Activated naive CD4-positive, alpha-beta T cell treated with anti-CD3 and anti-CD28 coated beads for 36 hours (primary cell): ENCODE measurements around the gene SMIM10L1. TPM values are rescaled to one million over a fixed set of nuclear protein-coding genes. Genes with fewer than 3 reads are reported as not detected.

Source experiments
- CTCF ChIA-PET: fragments of 350-600 bp; sonication (Branson Sonifier 250); formaldehyde crosslinking; loops from one replicate; lab custom pipeline; 2021; ENCODE audit warnings: antibody characterized with exemption; lab: Charles Lee
- DNase-seq: peaks from one replicate; pipeline ENCODE4 v3.0.0-alpha.2; 2020
- H3K27ac Mint-ChIP-seq: one replicate; pipeline ENCODE4 v1.8.0; 2021; ENCODE audit warnings: mild to moderate bottlenecking, mixed read lengths
- H3K27me3 Mint-ChIP-seq: one replicate; pipeline ENCODE4 v1.8.0; 2021; ENCODE audit warnings: low read depth, mixed read lengths
- H3K36me3 Mint-ChIP-seq: one replicate; pipeline ENCODE4 v1.8.0; 2021; ENCODE audit warnings: low read depth, mixed read lengths
- H3K4me1 Mint-ChIP-seq: one replicate; pipeline ENCODE4 v1.8.0; 2021; ENCODE audit warnings: low read depth, mixed read lengths
- H3K4me3 Mint-ChIP-seq: one replicate; pipeline ENCODE4 v1.8.0; 2021; ENCODE audit warnings: mild to moderate bottlenecking, moderate library complexity, mixed read lengths
- H3K9me3 Mint-ChIP-seq: one replicate; pipeline ENCODE4 v1.8.0; 2021; ENCODE audit warnings: mixed read lengths
- intact Hi-C: fragments of 100-400 bp; cut with micrococcal nuclease; formaldehyde crosslinking; loops from one replicate; pipeline ENCODE4 v1.15.1; 2023
- total RNA-seq, 2 experiments: library from RNA; stranded (reverse); gene quantifications; one replicate each; pipeline ENCODE4 v1.2.3, GENCODE V29; 2021

Gene SMIM10L1
- total RNA-seq, 2 experiments from 2014 or later = 5.0 to 5.6 TPM

DNA sequence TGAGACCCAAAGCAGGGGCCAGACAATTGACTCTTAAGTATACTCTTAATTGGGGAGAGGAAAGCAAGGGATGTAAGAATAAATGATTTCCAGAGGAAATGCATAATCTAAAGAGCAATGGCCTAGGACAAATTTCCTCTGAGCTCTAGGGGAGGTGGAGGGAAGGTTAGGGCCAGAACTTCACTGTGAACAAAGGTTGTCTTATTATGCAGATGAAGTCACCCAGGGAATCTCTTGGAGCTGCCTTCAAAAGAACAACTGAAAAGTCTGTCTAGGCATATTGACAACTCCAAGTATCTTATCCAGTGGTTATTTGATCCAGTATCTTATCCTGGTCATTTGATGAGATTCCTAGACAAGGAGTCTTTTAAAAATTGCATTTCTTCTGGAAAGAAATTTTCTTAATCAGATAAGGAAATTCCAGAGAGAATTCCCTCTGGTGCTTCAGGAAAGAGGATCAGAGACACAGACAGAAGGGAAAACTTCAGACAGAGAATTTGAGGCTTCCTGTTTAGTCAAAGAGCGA lies 16.5 kb upstream of the SMIM10L1 start:
- Mint-ChIP-seq H3K27me3 (no peaks in the 10 kb centered on the region), H3K36me3 (peaks cover 34% of the 10 kb centered on the region)
- intact Hi-C loops = no loop called here

GRCh38 chr12:11158885-11159444 lies 12.0 kb upstream of the SMIM10L1 start:
- DNase-seq = no peak
- peaks cover 35% of the 10 kb centered on the region for H3K4me1 Mint-ChIP-seq
- H3K9me3 Mint-ChIP-seq = peaks cover 3% of the 10 kb centered on the region
- CTCF ChIA-PET = no interaction called here
- intact Hi-C loops = no loop called here
- H3K4me3 Mint-ChIP-seq = no peak overlapping the region
- H3K27ac Mint-ChIP-seq = no peak overlapping the region
- H3K36me3 Mint-ChIP-seq = peaks cover 44% of the 10 kb centered on the region
- no peaks in the 10 kb centered on the region for H3K27me3 Mint-ChIP-seq

More for the DNA sequence above, 16.5 kb upstream of the SMIM10L1 start:
- Mint-ChIP-seq H3K4me3 (no peak overlapping the region), H3K4me1 (peaks cover 16% of the 10 kb centered on the region), H3K27ac (no peak overlapping the region), H3K9me3 (peaks cover 3% of the 10 kb centered on the region)
- DNase-seq = no peak
- CTCF ChIA-PET = no interaction called here

DNA sequence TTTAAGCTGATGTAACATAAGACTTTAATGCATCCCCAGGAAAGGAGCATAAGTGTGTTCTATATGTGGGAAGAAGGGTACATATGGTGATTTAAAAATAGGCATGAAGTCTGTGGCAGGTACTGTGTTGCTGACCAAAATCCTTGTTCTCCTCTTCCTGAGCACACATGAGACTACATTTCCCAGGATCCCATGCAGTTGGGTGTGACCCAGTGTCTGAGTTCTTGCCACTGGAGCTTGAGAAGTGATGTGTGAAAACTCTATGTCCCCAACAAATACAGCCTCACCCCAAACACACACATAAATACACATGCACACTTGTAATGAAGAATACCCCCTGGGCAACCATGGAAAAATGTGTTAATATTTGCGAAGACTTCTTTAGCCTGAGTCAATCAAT lies 8.5 kb upstream of the SMIM10L1 start:
- H3K9me3 Mint-ChIP-seq = no peaks in the 10 kb centered on the region
- CTCF ChIA-PET = no interaction called here
- peaks cover 44% of the 10 kb centered on the region for H3K4me1 Mint-ChIP-seq
- no peak for DNase-seq
- H3K4me3 Mint-ChIP-seq = no peak overlapping the region
- H3K27ac Mint-ChIP-seq = no peak overlapping the region
- H3K27me3 Mint-ChIP-seq = no peaks in the 10 kb centered on the region
- H3K36me3 Mint-ChIP-seq = peaks cover 43% of the 10 kb centered on the region
- intact Hi-C loops = no loop called here

DNA sequence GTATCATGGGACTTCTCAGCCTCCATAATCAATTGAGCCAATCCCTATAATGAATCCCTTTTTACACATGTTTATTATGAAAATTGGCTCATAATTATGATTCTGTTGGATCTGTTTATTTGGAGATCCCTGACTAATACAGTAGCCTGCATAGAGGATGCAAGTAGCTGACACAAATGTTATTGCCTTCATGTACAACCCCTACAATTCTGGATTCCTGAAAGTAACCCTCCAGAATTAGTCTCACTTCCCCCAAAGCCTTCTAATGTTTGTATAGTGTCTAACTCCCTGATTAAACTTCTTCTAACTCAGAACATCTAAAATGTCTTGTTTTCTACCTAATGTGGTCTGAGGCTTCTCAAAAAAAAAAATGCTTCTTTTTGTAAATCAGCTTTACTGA lies 6.6 kb upstream of the SMIM10L1 start:
- CTCF ChIA-PET = no interaction called here
- DNase-seq = no peak
- H3K4me1 Mint-ChIP-seq = peaks cover 54% of the 10 kb centered on the region
- H3K27me3 Mint-ChIP-seq = no peaks in the 10 kb centered on the region
- H3K9me3 Mint-ChIP-seq = no peaks in the 10 kb centered on the region
- H3K4me3 Mint-ChIP-seq = no peak overlapping the region
- intact Hi-C loops = no loop called here
- no peak overlapping the region for H3K27ac Mint-ChIP-seq
- H3K36me3 Mint-ChIP-seq = peaks cover 37% of the 10 kb centered on the region

DNA sequence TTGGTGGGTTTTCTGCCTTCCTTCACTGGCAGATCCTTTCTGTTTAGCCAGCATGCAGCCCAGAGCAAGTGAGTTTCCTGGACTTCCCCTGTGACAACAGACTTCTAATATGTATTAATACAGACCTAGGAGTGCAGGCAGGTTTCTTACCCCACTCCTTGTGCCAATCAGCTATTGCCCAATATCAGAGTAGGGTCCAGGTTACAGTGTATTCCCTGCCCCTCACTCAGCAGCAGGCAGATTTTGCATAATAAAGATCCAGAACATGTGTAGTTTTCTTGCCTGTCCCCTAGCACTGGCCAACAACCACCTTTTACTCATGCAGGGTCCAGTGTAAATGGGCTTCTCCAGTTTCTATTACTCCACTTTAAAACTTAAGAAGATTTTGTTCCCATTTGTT lies 4.7 kb upstream of the SMIM10L1 start:
- H3K4me1 Mint-ChIP-seq = peaks cover 56% of the 10 kb centered on the region
- peaks cover 28% of the 10 kb centered on the region for H3K36me3 Mint-ChIP-seq
- no peaks in the 10 kb centered on the region for H3K9me3 Mint-ChIP-seq
- CTCF ChIA-PET = no interaction called here
- intact Hi-C loops = no loop called here
- no peaks in the 10 kb centered on the region for H3K27me3 Mint-ChIP-seq
- DNase-seq = no peak
- no peak overlapping the region for H3K27ac Mint-ChIP-seq
- H3K4me3 Mint-ChIP-seq = no peak overlapping the region

- Mint-ChIP-seq H3K4me3 (peak overlapping the region; percentile 97), H3K27me3 (no peaks in the 10 kb centered on the region), H3K9me3 (no peaks in the 10 kb centered on the region), H3K36me3 (peaks cover 20% of the 10 kb centered on the region), H3K27ac (peak overlapping the region; percentile 99), H3K4me1 (peaks cover 43% of the 10 kb centered on the region)
- intact Hi-C loops = loop anchor here (1.0 to 10.0 kb wide), 9 partner anchors 188 to 958 kb away; partner anchors contain the start of genes GABARAPL1 and MAGOHB
- CTCF ChIA-PET = interaction anchor here (0.5 to 1.5 kb wide), 5 partner anchors 14 to 1320 kb away, joined by 3 to 5 read pairs (median 3); no protein-coding TSS in a partner anchor
- no peak for DNase-seq
Measured at GRCh38 chr12:11170810-11171144, 217 bp upstream of the SMIM10L1 start.

DNA sequence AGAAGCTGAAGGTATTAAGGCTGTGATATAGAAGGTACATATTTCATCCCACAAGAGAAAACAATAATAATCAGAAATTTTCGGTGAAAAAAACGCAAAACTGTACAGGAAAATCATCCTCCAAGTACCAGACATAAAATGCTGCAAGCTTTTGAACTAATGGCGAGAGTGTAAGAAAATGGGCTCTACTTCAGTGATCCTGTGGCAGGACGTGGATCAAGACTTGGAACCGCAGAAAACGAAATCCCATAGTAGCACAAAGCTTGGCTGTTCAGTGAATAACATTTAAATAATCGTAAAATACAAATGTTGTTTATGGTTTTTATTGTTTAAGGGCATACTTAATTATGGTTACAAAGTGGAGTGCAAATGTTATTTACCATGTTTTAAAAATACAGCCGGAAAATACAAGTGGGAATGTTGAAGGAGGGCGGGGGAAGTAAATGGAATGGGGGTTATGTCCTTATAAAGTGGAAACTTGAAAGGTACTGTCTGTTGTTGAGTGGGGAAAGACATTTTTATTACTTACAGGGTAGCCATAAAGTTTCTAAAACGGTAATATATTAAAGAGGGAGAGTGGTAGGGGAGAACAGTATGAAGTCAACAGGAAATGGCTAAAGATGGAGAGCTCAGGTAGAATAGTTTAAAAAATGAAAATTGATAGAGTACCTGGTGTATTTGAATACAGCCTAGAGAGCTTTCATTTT lies 1.1 kb downstream of the SMIM10L1 start:
- H3K4me1 Mint-ChIP-seq = peaks cover 38% of the 10 kb centered on the region
- intact Hi-C loops = loop anchor here (1.0 to 10.0 kb wide), 9 partner anchors 190 to 959 kb away; partner anchors contain the start of genes GABARAPL1 and MAGOHB
- no peaks in the 10 kb centered on the region for H3K27me3 Mint-ChIP-seq
- H3K9me3 Mint-ChIP-seq = no peaks in the 10 kb centered on the region
- peaks cover 17% of the 10 kb centered on the region for H3K36me3 Mint-ChIP-seq
- CTCF ChIA-PET = interaction anchor here (0.6 to 1.5 kb wide), 3 partner anchors 28 to 557 kb away, joined by 3 to 5 read pairs (median 3); no protein-coding TSS in a partner anchor
- H3K4me3 Mint-ChIP-seq = peak overlapping the region; percentile 97
- H3K27ac Mint-ChIP-seq = peak overlapping the region; percentile 99
- DNase-seq = no peak

GRCh38 chr12:11174022-11174421 lies 3.0 kb downstream of the SMIM10L1 start:
- CTCF ChIA-PET = interaction anchor here (0.7 kb wide), 1 partner anchor 526 kb away, joined by 4 read pairs; no protein-coding TSS in a partner anchor
- Mint-ChIP-seq H3K27me3 (no peaks in the 10 kb centered on the region), H3K27ac (no peak overlapping the region), H3K9me3 (no peaks in the 10 kb centered on the region), H3K4me3 (no peak overlapping the region), H3K4me1 (peaks cover 26% of the 10 kb centered on the region), H3K36me3 (peaks cover 15% of the 10 kb centered on the region)
- intact Hi-C loops = loop anchor here (5.0 to 10.0 kb wide), 3 partner anchors 419 to 872 kb away; no protein-coding TSS in a partner anchor
- no peak for DNase-seq

DNA sequence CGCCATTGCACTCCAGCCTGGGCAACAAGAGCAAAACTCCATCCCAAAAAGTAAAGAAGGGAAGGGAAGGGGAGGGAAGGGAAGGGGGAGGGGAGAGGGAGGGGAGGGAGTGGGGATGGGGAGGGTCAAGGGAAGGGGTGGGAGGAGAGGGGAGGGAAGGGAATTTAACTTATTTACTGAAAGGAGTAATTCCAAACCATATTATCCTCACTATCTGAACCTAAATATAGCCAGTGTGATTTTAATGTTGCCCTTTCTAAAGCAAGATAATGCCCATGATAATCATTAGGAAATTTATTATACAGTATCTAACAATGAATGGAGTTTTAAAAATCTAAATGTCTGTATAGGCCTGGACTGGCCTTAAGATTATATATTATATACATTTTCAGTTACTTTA lies 7.3 kb downstream of the SMIM10L1 start:
- Mint-ChIP-seq H3K36me3 (peaks cover 6% of the 10 kb centered on the region), H3K27ac (no peak overlapping the region), H3K9me3 (no peaks in the 10 kb centered on the region), H3K4me1 (peaks cover 5% of the 10 kb centered on the region), H3K4me3 (no peak overlapping the region), H3K27me3 (no peaks in the 10 kb centered on the region)
- CTCF ChIA-PET = no interaction called here
- intact Hi-C loops = loop anchor here (10.0 kb wide), 1 partner anchor 423 kb away; no protein-coding TSS in a partner anchor
- no peak for DNase-seq

- H3K4me1 Mint-ChIP-seq = peaks cover 4% of the 10 kb centered on the region
- H3K27ac Mint-ChIP-seq = no peak overlapping the region
- H3K9me3 Mint-ChIP-seq = no peaks in the 10 kb centered on the region
- H3K27me3 Mint-ChIP-seq = no peaks in the 10 kb centered on the region
- no peak for DNase-seq
- no peak overlapping the region for H3K4me3 Mint-ChIP-seq
- no peaks in the 10 kb centered on the region for H3K36me3 Mint-ChIP-seq
- CTCF ChIA-PET = no interaction called here
- intact Hi-C loops = no loop called here
Measured at GRCh38 chr12:11182529-11182928, 11.5 kb downstream of the SMIM10L1 start.

DNA sequence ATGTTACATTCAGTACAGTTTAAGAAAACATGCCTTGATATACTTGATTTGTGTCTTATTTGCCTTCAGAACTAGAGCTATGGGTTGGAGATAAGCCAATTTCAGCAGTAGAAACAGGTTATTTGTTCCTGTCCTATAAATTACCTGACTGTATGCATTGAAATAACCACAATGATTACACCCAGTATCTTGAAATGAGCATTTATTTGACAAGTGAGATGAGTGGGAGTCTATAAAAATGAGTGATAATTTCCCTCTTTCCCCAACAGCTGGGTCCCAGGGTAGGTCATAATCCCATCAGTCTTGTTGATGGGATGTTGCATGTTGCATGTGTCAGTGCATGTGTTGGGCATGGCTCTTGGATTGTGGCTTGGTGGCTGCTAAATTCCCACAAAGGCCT lies 12.0 kb downstream of the SMIM10L1 start:
- peaks cover 4% of the 10 kb centered on the region for H3K4me1 Mint-ChIP-seq
- CTCF ChIA-PET = no interaction called here
- H3K36me3 Mint-ChIP-seq = no peaks in the 10 kb centered on the region
- no peaks in the 10 kb centered on the region for H3K9me3 Mint-ChIP-seq
- no peak overlapping the region for H3K4me3 Mint-ChIP-seq
- DNase-seq = no peak
- H3K27me3 Mint-ChIP-seq = no peaks in the 10 kb centered on the region
- intact Hi-C loops = no loop called here
- H3K27ac Mint-ChIP-seq = no peak overlapping the region

GRCh38 chr12:11186837-11187236 lies 15.8 kb downstream of the SMIM10L1 start, which contains the start of gene TAS2R42:
TAS2R42 (minus strand) TSS chr12:11186937; CDS start chr12:11186937, 0 bp downstream.
- no peak within 1 kb of the TSS for H3K4me3 Mint-ChIP-seq
- CTCF ChIA-PET = no interaction called here
- H3K27ac Mint-ChIP-seq = no peak within 1 kb of the TSS

More at GRCh38 chr12:11186837-11187236, 15.8 kb downstream of the SMIM10L1 start, which contains the start of gene TAS2R42:
- no peaks in the 10 kb centered on the region for H3K27me3 Mint-ChIP-seq
- no peaks in the 10 kb centered on the region for H3K9me3 Mint-ChIP-seq
- intact Hi-C loops = no loop called here
- peaks cover 1% of the 10 kb centered on the region for H3K36me3 Mint-ChIP-seq
- DNase-seq = no peak
- H3K4me1 Mint-ChIP-seq = peaks cover 4% of the 10 kb centered on the region
